Choroid plexus epithelial cell (primary cell): ENCODE results near the gene DUSP6.

ENCODE experiments used
- DNase-seq: peaks from one replicate; pipeline ENCODE4 v3.0.0-alpha.2; 2010; ENCODE audit warnings: low read depth
- H3K4me3 ChIP-seq: 2 replicates; pipeline ENCODE4 v1.5.1; 2011; ENCODE audit warnings: low read depth, mild to moderate bottlenecking, control low read depth, low read length, moderate library complexity
- TF ChIP-seq, protein P1 (sequence below): conservative IDR thresholded peaks from 2 replicates; pipeline ENCODE4 v1.5.1; 2011; ENCODE audit warnings: low read depth, mild to moderate bottlenecking, control low read depth, inconsistent platforms, low read length, moderate library complexity

Gene DUSP6

DNA sequence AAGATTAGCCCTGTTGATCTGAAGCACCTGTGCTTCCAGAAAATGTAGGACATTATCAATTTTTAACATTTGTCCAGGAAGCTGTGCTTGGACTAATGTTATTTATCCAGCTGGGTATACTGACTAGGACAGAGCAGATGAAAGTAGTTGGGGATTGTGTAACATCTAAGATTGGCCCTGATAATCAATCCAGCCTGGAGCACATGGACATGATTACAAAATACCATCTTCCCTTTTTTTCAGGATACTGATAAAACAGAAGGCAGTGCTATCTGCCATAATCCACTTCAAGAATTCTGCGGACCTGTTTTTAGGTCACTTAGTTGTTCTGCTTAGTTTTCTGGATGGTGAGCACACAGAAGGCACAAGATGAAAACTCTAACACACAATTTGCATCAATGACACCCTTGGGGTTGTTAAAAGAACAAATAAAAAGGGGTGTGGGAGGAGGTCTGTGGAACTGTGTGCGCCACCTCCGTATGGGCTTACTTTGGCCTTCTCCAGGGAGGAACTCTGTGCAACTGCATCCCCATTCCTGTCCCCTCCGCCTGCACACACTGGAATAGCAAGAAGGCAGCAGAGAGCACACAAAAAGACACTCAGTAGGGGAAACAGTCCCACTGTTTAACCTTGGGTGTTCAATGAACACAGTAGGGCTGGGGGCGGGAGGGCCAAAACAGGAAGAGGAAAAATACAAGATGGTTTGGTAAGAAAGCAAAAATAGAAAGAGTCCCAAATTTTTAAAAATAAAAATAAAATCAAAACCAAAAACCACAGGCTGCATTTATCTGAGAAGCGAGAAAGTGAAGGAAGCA, 31.1 kb upstream of the DUSP6 start:
- H3K4me3 ChIP-seq: no peak overlapping the region
- DNase-seq: no peak
- TF ChIP-seq, protein P1, sequence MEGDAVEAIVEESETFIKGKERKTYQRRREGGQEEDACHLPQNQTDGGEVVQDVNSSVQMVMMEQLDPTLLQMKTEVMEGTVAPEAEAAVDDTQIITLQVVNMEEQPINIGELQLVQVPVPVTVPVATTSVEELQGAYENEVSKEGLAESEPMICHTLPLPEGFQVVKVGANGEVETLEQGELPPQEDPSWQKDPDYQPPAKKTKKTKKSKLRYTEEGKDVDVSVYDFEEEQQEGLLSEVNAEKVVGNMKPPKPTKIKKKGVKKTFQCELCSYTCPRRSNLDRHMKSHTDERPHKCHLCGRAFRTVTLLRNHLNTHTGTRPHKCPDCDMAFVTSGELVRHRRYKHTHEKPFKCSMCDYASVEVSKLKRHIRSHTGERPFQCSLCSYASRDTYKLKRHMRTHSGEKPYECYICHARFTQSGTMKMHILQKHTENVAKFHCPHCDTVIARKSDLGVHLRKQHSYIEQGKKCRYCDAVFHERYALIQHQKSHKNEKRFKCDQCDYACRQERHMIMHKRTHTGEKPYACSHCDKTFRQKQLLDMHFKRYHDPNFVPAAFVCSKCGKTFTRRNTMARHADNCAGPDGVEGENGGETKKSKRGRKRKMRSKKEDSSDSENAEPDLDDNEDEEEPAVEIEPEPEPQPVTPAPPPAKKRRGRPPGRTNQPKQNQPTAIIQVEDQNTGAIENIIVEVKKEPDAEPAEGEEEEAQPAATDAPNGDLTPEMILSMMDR: no peak

DNA sequence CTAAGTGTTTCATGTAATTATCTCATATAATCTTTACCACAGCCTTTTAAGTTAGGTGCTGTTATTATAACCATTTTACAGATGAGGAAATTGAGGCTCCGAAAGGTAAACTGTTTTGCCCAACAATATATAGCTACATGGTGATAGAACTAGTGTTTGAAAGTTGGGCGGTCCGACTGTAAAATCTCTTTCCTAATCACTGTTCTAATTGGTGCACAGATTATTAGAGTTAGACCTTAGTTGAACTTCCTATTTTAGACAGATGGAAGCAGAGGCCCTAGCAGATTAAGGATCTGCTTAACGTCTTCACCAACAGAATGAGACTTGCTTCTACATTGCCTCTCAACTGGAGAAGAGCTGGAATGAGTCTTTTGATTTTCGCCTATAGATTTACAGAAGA, 30.0 kb upstream of the DUSP6 start:
- no peak overlapping the region for H3K4me3 ChIP-seq
- no peak for DNase-seq
- TF ChIP-seq, protein P1: no peak

DNA sequence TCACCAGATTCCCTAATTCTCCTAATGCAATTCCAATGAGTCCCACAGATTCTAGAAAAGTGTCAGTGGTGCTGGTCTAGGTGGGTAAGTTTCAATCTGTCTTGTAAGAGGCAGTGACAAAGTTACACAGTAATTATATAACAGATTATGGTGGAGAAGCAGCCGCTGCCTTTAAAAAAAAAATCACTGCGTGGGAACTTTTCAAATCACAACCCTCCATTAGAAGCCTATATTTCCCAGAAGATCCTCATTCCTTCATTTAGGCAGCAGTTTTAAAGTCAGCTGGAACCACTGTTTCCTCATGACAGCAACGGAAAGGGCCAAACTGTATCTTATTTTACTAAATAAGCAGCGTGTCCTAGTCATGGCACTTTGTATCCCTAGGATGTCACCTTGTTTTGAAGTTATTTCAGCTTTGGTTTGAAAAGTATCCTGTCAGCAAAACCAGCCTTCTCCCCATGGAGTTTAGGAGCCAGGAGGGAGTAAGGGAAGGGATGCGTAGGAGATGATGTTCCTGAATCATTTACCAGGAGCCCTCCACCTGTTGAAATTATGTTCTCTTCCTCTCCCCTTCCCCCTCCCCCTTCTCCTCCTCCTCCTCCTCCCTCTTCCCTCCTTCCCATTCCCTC, 27.7 kb upstream of the DUSP6 start:
- no peak overlapping the region for H3K4me3 ChIP-seq
- TF ChIP-seq, protein P1: no peak
- DNase-seq: no peak

DNA sequence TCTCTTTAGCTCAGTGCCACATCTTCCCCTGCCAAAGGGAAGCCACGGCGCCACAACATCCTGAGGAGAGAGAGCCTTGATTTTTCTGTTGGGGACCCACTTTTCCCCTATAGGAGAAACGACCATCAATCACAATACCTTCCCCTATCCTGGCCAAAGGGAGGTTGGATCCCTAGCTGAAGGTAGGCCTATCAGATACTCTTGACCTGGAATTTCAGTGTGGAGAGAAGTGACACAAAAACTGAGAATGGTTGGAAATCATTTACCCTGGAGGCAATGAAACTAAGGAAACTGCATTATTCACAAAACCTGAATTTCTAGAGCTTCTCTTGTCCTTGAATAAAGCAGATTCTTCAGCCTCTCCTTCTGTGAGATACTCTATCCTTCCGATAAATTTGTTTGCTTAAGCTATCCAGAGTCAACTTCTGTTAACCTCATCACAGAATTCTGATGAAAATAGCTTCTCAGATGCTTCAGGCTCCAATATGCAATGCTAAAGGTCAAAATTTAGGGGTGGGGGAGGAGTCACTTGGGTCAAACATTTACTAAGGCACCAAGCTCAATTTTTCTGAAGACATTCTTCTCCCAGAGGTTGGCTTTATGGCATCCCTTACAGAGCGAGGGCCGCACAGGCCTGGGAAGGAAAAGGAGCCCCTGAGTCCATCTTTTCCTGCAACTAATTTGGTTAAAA, 27.0 kb upstream of the DUSP6 start:
- no peak overlapping the region for H3K4me3 ChIP-seq
- TF ChIP-seq, protein P1: no peak
- no peak for DNase-seq

DNA sequence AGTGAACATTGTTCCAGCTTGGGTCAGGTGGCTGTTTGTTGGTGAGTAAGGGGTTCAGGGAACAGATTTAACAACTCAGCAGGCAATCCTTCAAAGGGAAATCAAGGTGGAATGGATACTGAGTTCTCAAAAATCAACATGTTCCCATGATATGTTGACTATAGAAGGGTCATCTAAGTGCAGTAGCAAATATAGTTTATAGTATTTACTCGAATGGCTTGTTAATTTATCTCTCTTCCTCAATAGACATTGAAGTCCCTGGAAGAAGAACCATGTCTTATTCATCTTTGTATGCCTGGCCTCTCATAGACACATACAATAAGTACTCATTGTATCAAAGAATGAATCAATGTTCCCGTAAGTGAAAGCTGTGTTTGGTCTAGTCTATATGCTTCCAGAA, 24.5 kb upstream of the DUSP6 start:
- no peak overlapping the region for H3K4me3 ChIP-seq
- DNase-seq: no peak
- TF ChIP-seq, protein P1: no peak

DNA sequence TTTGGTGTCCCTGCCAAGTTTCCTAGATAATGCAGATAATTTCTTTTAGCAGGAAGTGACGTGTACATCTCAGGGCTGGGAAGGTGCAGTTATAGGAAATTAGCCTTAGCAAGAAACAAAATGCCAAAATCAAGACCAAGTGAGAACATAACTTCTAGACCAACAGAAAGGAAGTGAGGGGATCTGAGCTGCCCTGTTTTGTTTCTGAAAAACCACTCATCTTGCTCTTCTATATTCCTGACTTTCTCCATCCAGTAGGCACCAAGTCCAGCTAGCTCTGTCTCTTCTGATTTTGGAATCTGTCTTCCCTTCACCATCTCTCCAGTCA, 23.9 kb upstream of the DUSP6 start:
- TF ChIP-seq, protein P1: no peak
- no peak for DNase-seq
- no peak overlapping the region for H3K4me3 ChIP-seq
